ENCODE data around the gene CDC42EP2. TPM values are rescaled to one million over a fixed set of nuclear protein-coding genes. Genes with fewer than 3 reads are reported as not detected.

Gene CDC42EP2
- total and polyA plus RNA-seq, 2 donors (not counting 3 experiments of a cell fraction or from before 2014, with no cell fraction given), result 23.9 to 26.4 TPM

DNA sequence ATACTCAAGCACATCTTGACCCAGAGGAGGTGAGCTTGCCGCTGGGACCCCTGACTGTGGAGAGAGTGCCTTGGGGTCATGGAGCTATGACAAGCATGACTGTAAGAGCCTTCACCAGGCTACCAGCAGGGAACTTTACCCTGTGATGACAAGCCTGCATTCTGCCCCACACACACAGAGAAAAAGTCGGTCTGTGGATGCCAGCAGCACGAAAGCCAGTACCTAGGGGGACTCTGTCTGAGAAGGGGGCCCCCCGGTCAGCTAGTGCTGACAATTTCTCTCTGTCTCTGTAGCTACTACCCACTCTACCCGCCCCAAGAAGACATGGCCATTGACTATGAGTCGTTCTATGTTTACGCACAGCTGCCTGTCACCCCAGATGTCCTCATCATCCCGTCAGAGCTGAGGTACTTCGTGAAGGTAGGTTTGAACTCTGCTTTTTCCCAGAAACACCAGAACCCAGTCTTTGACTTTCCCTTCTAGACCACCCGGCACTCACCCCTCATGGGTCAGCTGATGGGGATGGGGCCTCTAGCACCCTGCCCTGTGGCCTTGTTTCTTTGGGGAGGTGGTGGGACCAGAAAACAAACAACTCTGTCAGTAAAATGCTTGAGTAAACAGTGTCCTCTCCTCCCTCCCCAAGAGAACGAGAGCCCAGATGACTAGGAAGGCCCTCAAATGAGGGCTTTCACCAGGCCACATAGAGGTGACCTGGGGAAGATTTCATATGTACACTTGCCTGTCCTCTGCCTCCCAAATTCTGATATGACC is 18.9 kb upstream of the CDC42EP2 start:
- H3K9me1 ChIP-seq (replicated peaks; ENCODE audit: control insufficient read depth, extremely low read depth, insufficient read depth, low read length), result no peaks in the 10 kb centered on the region
- H3K27ac ChIP-seq (ENCODE audit: insufficient read depth, low read depth, low read length), result no peak overlapping the region
- TF ChIP-seq POLR2A (IDR thresholded peaks at IDR 0.05; ENCODE audit: low read depth, low read length) (no peak), EZH2 (IDR thresholded peaks at IDR 0.05; ENCODE audit: borderline replicate concordance, low read depth, low read length, severe bottlenecking) (no peak), POLR2AphosphoS5 (IDR thresholded peaks at IDR 0.05; ENCODE audit: insufficient read depth, low read depth, low read length) (no peak), MYC (IDR thresholded peaks at IDR 0.05; ENCODE audit: low read depth, low read length) (no peak), JUN (IDR thresholded peaks at IDR 0.05; ENCODE audit: borderline replicate concordance, insufficient read depth, insufficient read length, low read depth) (no peak), GATA2 (IDR thresholded peaks at IDR 0.05; ENCODE audit: insufficient read depth, insufficient read length, low read depth, low read length) (no peak), FOS (IDR thresholded peaks at IDR 0.05; ENCODE audit: borderline replicate concordance, insufficient read depth, low read length) (no peak)
- TF ChIP-seq, protein P1, sequence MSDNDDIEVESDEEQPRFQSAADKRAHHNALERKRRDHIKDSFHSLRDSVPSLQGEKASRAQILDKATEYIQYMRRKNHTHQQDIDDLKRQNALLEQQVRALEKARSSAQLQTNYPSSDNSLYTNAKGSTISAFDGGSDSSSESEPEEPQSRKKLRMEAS (IDR thresholded peaks at IDR 0.05; ENCODE audit: insufficient read depth, insufficient read length), result no peak
- TF ChIP-seq, protein P2, sequence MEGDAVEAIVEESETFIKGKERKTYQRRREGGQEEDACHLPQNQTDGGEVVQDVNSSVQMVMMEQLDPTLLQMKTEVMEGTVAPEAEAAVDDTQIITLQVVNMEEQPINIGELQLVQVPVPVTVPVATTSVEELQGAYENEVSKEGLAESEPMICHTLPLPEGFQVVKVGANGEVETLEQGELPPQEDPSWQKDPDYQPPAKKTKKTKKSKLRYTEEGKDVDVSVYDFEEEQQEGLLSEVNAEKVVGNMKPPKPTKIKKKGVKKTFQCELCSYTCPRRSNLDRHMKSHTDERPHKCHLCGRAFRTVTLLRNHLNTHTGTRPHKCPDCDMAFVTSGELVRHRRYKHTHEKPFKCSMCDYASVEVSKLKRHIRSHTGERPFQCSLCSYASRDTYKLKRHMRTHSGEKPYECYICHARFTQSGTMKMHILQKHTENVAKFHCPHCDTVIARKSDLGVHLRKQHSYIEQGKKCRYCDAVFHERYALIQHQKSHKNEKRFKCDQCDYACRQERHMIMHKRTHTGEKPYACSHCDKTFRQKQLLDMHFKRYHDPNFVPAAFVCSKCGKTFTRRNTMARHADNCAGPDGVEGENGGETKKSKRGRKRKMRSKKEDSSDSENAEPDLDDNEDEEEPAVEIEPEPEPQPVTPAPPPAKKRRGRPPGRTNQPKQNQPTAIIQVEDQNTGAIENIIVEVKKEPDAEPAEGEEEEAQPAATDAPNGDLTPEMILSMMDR (IDR thresholded peaks at IDR 0.05; ENCODE audit: extremely low read depth in 1 of 2, insufficient read depth in 1 of 2, low read depth in 1 of 2, low read length in 2 of 2), result no peak
- no peak for DNase-seq (ENCODE audit: low read depth, low spot score)
- no peaks in the 10 kb centered on the region for H3K27me3 ChIP-seq (ENCODE audit: control insufficient read depth in 2 of 2, insufficient read depth in 2 of 2, low read length in 2 of 2)
- H3K4me2 ChIP-seq (ENCODE audit: insufficient read depth, low read length), result no peak overlapping the region
- H3K9me3 ChIP-seq (replicated peaks; ENCODE audit: control insufficient read depth, insufficient read depth, low read length), result no peaks in the 10 kb centered on the region
- intact Hi-C loops (cut with micrococcal nuclease), result no loop called here
- CTCF ChIA-PET, result interaction anchor here (1.3 to 9.8 kb wide), 2 partner anchors 19 to 21 kb away, joined by 4 to 103 read pairs; partner anchors contain the start of gene CDC42EP2
- no TSS peak for BruUV-seq (replicated peaks)
- no peaks in the 10 kb centered on the region for H4K20me1 ChIP-seq (replicated peaks; ENCODE audit: control insufficient read depth, extremely low read depth, insufficient read depth, low read length)
- H3K36me3 ChIP-seq (ENCODE audit: control insufficient read depth in 2 of 2, extremely low read depth in 1 of 2, insufficient read depth in 2 of 2, low read length in 2 of 2), result peaks cover 0 to 5% of the 10 kb centered on the region in 2 experiments
- FAIRE-seq, result no peak
- peaks cover 18% of the 10 kb centered on the region for H3K4me1 ChIP-seq (ENCODE audit: control insufficient read depth, extremely low read depth, insufficient read depth, low read length)
- H2AFZ ChIP-seq (ENCODE audit: low read depth, low read length), result no peak overlapping the region
- no peaks in the 10 kb centered on the region for H3K79me2 ChIP-seq (ENCODE audit: control insufficient read depth, insufficient read depth, low read length)
- no peak overlapping the region for H3K4me3 ChIP-seq (replicated peaks in 1 of 3; ENCODE audit: insufficient read depth in 1 of 3, low read depth in 1 of 3, low read length in 3 of 3)
- no peak overlapping the region for H3K9ac ChIP-seq (replicated peaks; ENCODE audit: extremely low read depth, insufficient read depth, low read length)
- dilution Hi-C loops (cut with MboI; ENCODE audit: extremely low pct_ligation_motif_present, low sequenced_read_pairs), result no loop called here
- POLR2A ChIA-PET, result no interaction called here

Data from endothelial cell of umbilical vein (primary cell).